ENCODE data around the gene WBP2NL.

The WBP2NL gene

GRCh38 chr22:41964112-41964491 lies 34.5 kb upstream of the WBP2NL start:
- no peak for TF ChIP-seq CTCF (IDR thresholded peaks at IDR 0.05; ENCODE audit: borderline replicate concordance, insufficient read depth, low read depth, low read length)
- no peak overlapping the region for H3K4me3 ChIP-seq (ENCODE audit: low read depth, low read length)

GRCh38 chr22:41966225-41966606 lies 32.4 kb upstream of the WBP2NL start:
- no peak overlapping the region for H3K4me3 ChIP-seq (ENCODE audit: low read depth, low read length)
- TF ChIP-seq CTCF (IDR thresholded peaks at IDR 0.05; ENCODE audit: borderline replicate concordance, insufficient read depth, low read depth, low read length), result no peak

- no peak overlapping the region for H3K4me3 ChIP-seq (ENCODE audit: low read depth, low read length)
- peak; percentile 23; the same call in 1 of the 2 replicates for TF ChIP-seq CTCF (IDR thresholded peaks at IDR 0.05; ENCODE audit: borderline replicate concordance, insufficient read depth, low read depth, low read length)
Measured at GRCh38 chr22:41966607-41967240, 31.9 kb upstream of the WBP2NL start.

- TF ChIP-seq CTCF (IDR thresholded peaks at IDR 0.05; ENCODE audit: borderline replicate concordance, insufficient read depth, low read depth, low read length), result no peak
- no peak overlapping the region for H3K4me3 ChIP-seq (ENCODE audit: low read depth, low read length)
Measured at GRCh38 chr22:41968601-41969000, 30.0 kb upstream of the WBP2NL start.

- H3K4me3 ChIP-seq (ENCODE audit: low read depth, low read length), result no peak within 1 kb of the TSS
- no peak for TF ChIP-seq CTCF (IDR thresholded peaks at IDR 0.05; ENCODE audit: borderline replicate concordance, insufficient read depth, low read depth, low read length)
Measured at GRCh38 chr22:41969110-41969646, 29.4 kb upstream of the WBP2NL start, which contains the start of gene SEPTIN3. Gene SEPTIN3, plus strand, starts transcription at chr22:41969443. Its CDS starts 2,050 bp downstream, at chr22:41971493.

GRCh38 chr22:41970601-41971000 lies 28.0 kb upstream of the WBP2NL start:
- H3K4me3 ChIP-seq (ENCODE audit: low read depth, low read length), result no peak overlapping the region
- TF ChIP-seq CTCF (IDR thresholded peaks at IDR 0.05; ENCODE audit: borderline replicate concordance, insufficient read depth, low read depth, low read length), result no peak

GRCh38 chr22:41971431-41971830 lies 27.2 kb upstream of the WBP2NL start:
- no peak for TF ChIP-seq CTCF (IDR thresholded peaks at IDR 0.05; ENCODE audit: borderline replicate concordance, insufficient read depth, low read depth, low read length)
- no peak overlapping the region for H3K4me3 ChIP-seq (ENCODE audit: low read depth, low read length)

Measured in GM12875 (cell line).